Suprapubic skin (tissue), 3 donors: Measurements from ENCODE around the gene SMC3.

ENCODE experiments used
- EP300 ChIP-seq: sonication (generic); formaldehyde crosslinking; IDR thresholded peaks from one replicate; pipeline ENCODE4 v1.6.1; 2017; ENCODE audit warnings: antibody characterized with exemption
- POLR2A ChIP-seq, 2 donors: fragments of 450-650 bp; IDR thresholded peaks; one replicate each; pipeline ENCODE4 v1.6.1; 2017; ENCODE audit warnings: antibody characterized with exemption in 2 of 2, mild to moderate bottlenecking in 2 of 2, moderate library complexity in 2 of 2
- TF ChIP-seq, protein P1 (sequence below), 2 donors: fragments of 200-600 bp in 1 of 2; fragments of 450-650 bp in 1 of 2; sonication (generic) in 1 of 2; IDR thresholded peaks; one replicate each; pipeline ENCODE4 v1.5.1; 2016 to 2019; ENCODE audit warnings: antibody characterized with exemption in 2 of 2, mild to moderate bottlenecking in 1 of 2, moderate library complexity in 1 of 2

- TF ChIP-seq, protein P1, sequence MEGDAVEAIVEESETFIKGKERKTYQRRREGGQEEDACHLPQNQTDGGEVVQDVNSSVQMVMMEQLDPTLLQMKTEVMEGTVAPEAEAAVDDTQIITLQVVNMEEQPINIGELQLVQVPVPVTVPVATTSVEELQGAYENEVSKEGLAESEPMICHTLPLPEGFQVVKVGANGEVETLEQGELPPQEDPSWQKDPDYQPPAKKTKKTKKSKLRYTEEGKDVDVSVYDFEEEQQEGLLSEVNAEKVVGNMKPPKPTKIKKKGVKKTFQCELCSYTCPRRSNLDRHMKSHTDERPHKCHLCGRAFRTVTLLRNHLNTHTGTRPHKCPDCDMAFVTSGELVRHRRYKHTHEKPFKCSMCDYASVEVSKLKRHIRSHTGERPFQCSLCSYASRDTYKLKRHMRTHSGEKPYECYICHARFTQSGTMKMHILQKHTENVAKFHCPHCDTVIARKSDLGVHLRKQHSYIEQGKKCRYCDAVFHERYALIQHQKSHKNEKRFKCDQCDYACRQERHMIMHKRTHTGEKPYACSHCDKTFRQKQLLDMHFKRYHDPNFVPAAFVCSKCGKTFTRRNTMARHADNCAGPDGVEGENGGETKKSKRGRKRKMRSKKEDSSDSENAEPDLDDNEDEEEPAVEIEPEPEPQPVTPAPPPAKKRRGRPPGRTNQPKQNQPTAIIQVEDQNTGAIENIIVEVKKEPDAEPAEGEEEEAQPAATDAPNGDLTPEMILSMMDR (IDR thresholded peaks at IDR 0.05), result no peak
- TF ChIP-seq POLR2A (IDR thresholded peaks at IDR 0.05) (no peak), EP300 (no peak)
These were observed 28.4 kb upstream of the SMC3 start for GRCh38 chr10:110539091-110539490.
